Stimulated activated CD8-positive, alpha-beta memory T cell treated with anti-CD3 and anti-CD28 coated beads, Interleukin-12 subunit alpha, Interleukin-12 subunit beta, amount 100 ng/mL, for 24 hours (primary cell): ENCODE data around the gene GDF15.
"Not testable (repeated sequence)": the region's sequence is repeated elsewhere in the genome, so short reads cannot be mapped to it uniquely, and the experiment has no call there.

Experiments used
- DNase-seq: peaks from one replicate; pipeline ENCODE4 v3.0.0-alpha.2; 2020; ENCODE audit errors: extremely low read depth

Gene GDF15

DNA sequence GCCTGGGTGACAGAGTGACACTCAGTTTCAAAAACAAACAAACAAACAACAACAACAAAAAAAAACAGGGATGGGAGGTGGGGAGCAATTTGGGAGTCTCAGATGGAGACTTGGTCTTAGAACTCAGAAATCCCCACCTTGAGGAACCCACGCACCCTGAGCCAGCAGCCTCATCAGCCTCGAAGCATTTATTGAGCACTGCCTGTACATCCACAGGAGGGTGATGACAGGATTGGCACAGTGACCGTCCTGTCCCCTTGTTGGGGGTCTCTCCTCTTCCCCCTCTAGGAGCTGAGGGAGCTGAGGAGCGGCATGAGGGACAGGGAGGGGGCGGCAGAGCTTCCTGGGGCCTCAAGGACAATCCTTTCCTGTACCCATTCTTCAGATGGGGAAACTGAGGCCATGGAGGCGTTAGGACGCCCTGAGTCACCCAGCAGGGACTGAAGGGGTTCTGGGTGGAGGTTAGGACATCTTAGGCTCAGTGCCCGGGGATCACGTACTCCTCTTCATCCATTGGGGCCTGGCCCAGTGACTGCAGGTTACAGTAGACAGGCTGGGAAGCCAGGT is 5.6 kb downstream of the GDF15 start:
- DNase-seq, result no peak

- DNase-seq, result no peak
Observed at GRCh38 chr19:18392417-18392816, 6.5 kb downstream of the GDF15 start.

- no peak for DNase-seq
Observed at GRCh38 chr19:18392926-18393325, 7.0 kb downstream of the GDF15 start.

GRCh38 chr19:18393836-18394235 is 7.9 kb downstream of the GDF15 start:
- DNase-seq, result no peak

DNA sequence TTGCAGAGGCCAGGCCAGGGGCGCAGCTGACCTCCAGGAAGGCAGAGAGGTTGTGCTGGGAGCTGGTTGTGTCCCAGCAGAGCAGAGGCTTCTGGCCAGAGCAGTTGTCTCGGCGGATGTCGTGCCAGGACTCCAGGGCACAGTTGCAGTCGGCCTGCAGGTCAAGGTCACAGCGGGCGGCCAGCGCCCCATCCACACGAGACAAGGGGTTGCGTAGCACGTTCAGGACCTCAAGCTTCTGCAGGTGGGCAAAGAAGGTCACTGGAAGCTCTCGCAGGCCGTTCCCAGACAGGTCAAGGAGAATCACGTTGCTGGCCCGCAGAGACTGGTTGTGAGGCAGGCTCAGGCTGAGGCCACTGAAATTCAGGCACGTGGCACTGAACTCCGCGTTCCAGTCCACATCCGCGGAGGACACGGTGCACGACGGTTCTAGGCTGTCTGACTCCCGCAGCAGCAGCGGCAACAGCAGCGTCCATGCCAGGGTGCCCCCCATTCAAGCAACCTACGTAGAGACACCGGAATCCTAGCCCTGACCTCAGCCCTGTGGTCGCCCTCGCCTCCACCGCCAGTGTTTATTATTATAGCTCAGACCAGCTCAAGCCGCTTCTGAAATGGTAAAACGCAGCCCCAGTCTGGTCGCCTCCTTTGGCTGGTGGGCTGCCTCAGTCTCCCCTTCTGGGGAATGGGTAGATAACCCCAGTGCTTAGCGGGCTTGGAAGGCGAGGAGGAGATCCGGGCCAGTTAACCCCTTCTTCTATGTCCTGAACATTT is 10.7 kb downstream of the GDF15 start:
- no peak for DNase-seq

DNA sequence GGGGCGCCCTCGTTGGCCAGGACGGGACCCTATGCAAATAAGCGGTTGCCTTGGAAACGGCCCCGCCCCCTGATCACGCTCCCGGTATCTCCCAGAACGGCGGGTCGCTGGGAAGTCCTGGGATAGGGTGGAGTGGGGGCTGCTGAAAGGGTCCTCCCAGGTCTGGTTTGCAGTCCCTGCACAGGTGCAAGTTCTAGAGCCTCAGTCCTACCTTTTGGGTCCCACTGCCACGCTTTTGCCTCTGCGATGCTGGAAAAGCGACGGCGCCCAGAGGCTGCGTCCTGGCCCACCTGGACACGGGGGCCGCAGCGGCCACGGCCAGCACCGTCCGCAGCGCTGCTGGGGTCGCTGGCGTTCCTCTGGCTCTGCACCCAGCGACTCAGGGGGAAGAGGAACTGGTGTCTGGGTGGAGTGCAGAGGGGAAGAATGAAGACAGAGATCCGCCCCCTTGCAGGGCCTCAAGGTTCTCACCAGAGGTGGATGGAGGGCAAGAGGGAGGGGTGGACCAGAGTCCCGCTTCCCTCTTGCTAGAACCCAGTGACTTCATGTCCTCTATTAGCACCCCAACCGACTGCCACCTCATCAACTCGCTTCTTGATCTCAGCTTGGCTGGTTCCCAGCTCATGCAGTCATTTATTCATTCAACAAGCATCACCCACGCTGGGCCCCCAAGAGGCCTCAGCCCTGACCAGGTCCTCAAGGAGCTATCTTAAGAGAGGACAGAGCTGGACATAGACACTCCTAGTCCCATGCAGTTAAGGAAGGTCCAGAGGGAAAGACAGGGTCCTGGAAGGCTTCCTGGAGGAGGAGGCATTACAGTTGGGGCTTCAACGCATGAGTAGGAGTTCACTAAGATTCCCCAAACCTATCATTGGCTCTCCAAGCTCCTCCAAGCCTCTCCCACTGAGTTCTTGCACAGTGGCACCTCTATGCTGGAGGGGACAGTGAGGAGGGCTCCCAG is 11.6 kb downstream of the GDF15 start, which contains the start of gene LRRC25:
LRRC25 (minus strand) TSS at position 381 of the 961 bp plus-strand sequence. CDS start 659 bp downstream, outside the sequence.
- DNase-seq, result no peak

DNA sequence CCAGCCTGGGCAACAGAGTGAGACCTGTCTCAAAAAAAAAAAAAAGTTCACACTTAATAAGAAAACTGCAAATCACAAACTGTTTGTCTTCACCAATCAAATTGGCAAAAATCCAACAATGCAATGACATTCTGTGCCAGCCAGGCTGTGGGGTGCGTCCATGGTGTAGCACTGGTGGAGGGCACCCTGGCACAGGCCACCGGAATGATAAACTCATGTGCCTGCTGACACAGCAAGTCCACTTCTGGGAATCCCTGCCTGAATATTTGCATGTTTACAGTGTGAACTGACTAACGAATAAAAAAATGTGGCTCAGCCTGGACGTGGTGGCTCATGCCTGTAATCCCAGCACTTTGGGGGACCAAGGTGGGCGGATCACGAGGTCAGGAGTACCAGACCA is 13.1 kb downstream of the GDF15 start:
- DNase-seq, result no peak

GRCh38 chr19:18401580-18402112 is 15.7 kb downstream of the GDF15 start:
- no peak for DNase-seq

- not testable (repeated sequence) for DNase-seq
Observed at GRCh38 chr19:18402455-18403248, 16.7 kb downstream of the GDF15 start.

GRCh38 chr19:18405754-18406153 is 19.8 kb downstream of the GDF15 start:
- not testable (repeated sequence) for DNase-seq

GRCh38 chr19:18406749-18407148 is 20.8 kb downstream of the GDF15 start:
- DNase-seq, result no peak

GRCh38 chr19:18408053-18408476 is 22.1 kb downstream of the GDF15 start:
- no peak for DNase-seq

GRCh38 chr19:18412610-18413239 is 26.8 kb downstream of the GDF15 start:
- DNase-seq, result no peak

DNA sequence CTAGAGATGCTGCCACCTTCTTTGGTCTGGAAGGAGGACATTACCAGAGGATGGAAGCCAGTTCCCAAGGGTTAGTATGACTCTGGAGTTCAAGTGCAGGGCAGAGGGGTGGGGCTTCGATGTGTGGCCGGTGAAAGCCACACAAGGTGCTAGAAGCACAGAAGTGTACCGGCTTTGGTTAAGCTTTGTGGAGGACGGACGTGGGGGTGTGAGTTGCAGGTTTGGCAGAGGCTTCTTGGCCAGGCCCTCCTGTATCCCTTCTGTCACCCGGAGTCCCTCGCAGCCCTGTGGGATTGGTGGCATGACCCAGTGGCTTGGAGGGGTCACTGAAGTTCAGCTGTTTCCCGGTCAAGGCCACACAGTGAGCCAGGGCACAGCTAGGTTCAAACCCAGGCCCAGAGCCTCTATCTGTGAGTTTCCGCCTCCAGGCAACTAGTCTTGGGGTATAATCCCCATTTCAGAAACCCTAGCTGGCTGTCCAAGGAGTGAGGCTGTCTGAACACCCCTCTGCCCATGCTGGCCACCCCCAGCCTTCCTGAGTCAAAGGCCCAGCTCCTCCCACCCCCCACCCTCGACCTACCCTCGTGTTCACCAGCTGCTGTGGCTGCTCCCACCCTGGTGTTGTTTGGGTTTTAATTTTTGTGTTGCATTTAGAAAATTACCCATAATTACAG is 28.7 kb downstream of the GDF15 start:
- no peak for DNase-seq

- no peak for DNase-seq
Observed at GRCh38 chr19:18415178-18415867, 29.4 kb downstream of the GDF15 start.

DNA sequence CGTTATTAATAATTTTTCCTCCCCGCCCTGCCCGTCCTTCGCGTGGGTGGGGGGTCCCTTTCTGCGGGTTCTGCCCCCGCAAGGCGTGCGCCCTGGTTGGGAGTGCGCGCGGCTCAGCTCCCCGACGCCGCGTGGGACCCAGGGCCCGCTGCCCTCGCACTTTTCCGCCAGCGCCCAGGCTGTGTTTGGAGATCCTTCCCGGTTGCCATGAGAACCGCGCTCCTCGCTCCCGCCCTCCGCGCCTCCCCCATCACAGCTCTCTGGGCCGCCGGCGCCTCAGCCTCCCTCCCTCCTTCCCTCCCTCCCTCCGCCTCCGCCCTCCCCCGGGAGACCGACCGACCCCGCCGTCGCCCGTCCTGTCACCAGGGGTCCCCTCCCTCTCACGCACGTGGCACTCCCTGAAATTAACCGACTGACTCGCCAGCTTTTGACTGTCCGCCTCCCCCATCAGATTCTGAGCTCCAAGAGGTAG is 30.9 kb downstream of the GDF15 start:
- DNase-seq, result no peak

- no peak for DNase-seq
Observed at GRCh38 chr19:18417250-18418028, 31.5 kb downstream of the GDF15 start.

GRCh38 chr19:18418029-18418482 is 32.1 kb downstream of the GDF15 start:
- no peak for DNase-seq
